H9 (cell line): Measurements from ENCODE around the gene WT1. TPM values are rescaled to one million over a fixed set of nuclear protein-coding genes. Genes with fewer than 3 reads are reported as not detected.

Source experiments
- DNase-seq: peaks from one replicate; pipeline ENCODE4 v3.0.0-alpha.2; 2017
- H2AFZ ChIP-seq: one replicate; pipeline ENCODE4 v1.6.1; 2013; ENCODE audit warnings: mild to moderate bottlenecking, low read length, control low read depth, moderate library complexity
- H2AK5ac ChIP-seq: 2 replicates; pipeline ENCODE4 v1.6.1; 2013; ENCODE audit warnings: low read length, control low read depth, mixed read lengths; ENCODE audit not compliant: insufficient read length
- H2BK120ac ChIP-seq: one replicate; pipeline ENCODE4 v1.6.1; 2013; ENCODE audit warnings: low read depth, mild to moderate bottlenecking, low read length, control low read depth, inconsistent platforms; ENCODE audit not compliant: poor library complexity, severe bottlenecking
- H2BK12ac ChIP-seq: 2 replicates; pipeline ENCODE4 v1.6.1; 2013; ENCODE audit warnings: low read length, control low read depth, mixed read lengths, low read depth; ENCODE audit not compliant: insufficient read length
- H2BK15ac ChIP-seq: 2 replicates; pipeline ENCODE4 v1.6.1; 2013; ENCODE audit warnings: low read depth, low read length, control low read depth
- H2BK20ac ChIP-seq: one replicate; pipeline ENCODE4 v1.6.1; 2013; ENCODE audit warnings: low read depth, mild to moderate bottlenecking, low read length, control low read depth, inconsistent platforms; ENCODE audit not compliant: poor library complexity, severe bottlenecking
- H2BK5ac ChIP-seq: 2 replicates; pipeline ENCODE4 v1.6.1; 2013; ENCODE audit warnings: low read length, control low read depth, mixed read lengths; ENCODE audit not compliant: insufficient read length
- H3K14ac ChIP-seq: 2 replicates; pipeline ENCODE4 v1.6.1; 2013; ENCODE audit warnings: low read length, control low read depth; ENCODE audit not compliant: insufficient read depth
- H3K18ac ChIP-seq: 2 replicates; pipeline ENCODE4 v1.6.1; 2013; ENCODE audit warnings: low read depth, mild to moderate bottlenecking, mixed read lengths, low read length, control low read depth; ENCODE audit not compliant: insufficient read length
- H3K23ac ChIP-seq: 2 replicates; pipeline ENCODE4 v1.6.1; 2013; ENCODE audit warnings: low read length, control low read depth, mixed read lengths, low read depth; ENCODE audit not compliant: insufficient read length
- H3K23me2 ChIP-seq: 2 replicates; pipeline ENCODE4 v1.6.1; 2013; ENCODE audit warnings: low read depth, mild to moderate bottlenecking, mixed read lengths, low read length, control low read depth; ENCODE audit not compliant: insufficient read length, poor library complexity, severe bottlenecking
- H3K27ac ChIP-seq: 2 replicates; pipeline ENCODE4 v1.5.1; 2013; ENCODE audit warnings: low read length, control low read depth, mixed read lengths, low read depth; ENCODE audit not compliant: insufficient read length
- H3K27me3 ChIP-seq: 2 replicates; pipeline ENCODE4 v1.6.1; 2013; ENCODE audit warnings: low read length, control low read depth, inconsistent platforms; ENCODE audit not compliant: insufficient read depth
- H3K4ac ChIP-seq: 2 replicates; pipeline ENCODE4 v1.6.1; 2013; ENCODE audit warnings: low read depth, mild to moderate bottlenecking, control low read depth, inconsistent platforms, low read length, moderate library complexity
- H3K4me1 ChIP-seq: 2 replicates; pipeline ENCODE4 v1.6.1; 2013; ENCODE audit warnings: low read length, control low read depth, inconsistent platforms; ENCODE audit not compliant: insufficient read depth
- H3K4me2 ChIP-seq: 2 replicates; pipeline ENCODE4 v1.6.1; 2013; ENCODE audit warnings: low read length, control low read depth, mixed read lengths; ENCODE audit not compliant: insufficient read length, insufficient read depth
- H3K56ac ChIP-seq: 2 replicates; pipeline ENCODE4 v1.6.1; 2013; ENCODE audit warnings: low read depth, mild to moderate bottlenecking, mixed read lengths, low read length, control low read depth; ENCODE audit not compliant: insufficient read length
- H3K79me1 ChIP-seq: 2 replicates; pipeline ENCODE4 v1.6.1; 2013; ENCODE audit warnings: low read depth, mild to moderate bottlenecking, moderate library complexity, low read length, control low read depth, inconsistent platforms; ENCODE audit not compliant: insufficient read depth, poor library complexity, severe bottlenecking
- H3K79me2 ChIP-seq: 2 replicates; pipeline ENCODE4 v1.6.1; 2013; ENCODE audit warnings: low read length, control low read depth, inconsistent platforms; ENCODE audit not compliant: insufficient read depth
- H3K9ac ChIP-seq: 2 replicates; pipeline ENCODE4 v1.6.1; 2013; ENCODE audit warnings: low read length, control low read depth, mixed read lengths; ENCODE audit not compliant: insufficient read length; ENCODE audit errors: extremely low read depth
- H3K9me3 ChIP-seq: one replicate; pipeline ENCODE4 v1.6.1; 2013; ENCODE audit warnings: low read depth, low read length, inconsistent platforms; ENCODE audit not compliant: control insufficient read depth
- H3T11ph ChIP-seq: one replicate; pipeline ENCODE4 v1.6.1; 2013; ENCODE audit warnings: mild to moderate bottlenecking, low read length, control low read depth, inconsistent platforms
- H4K20me1 ChIP-seq: one replicate; pipeline ENCODE4 v1.6.1; 2013; ENCODE audit not compliant: control insufficient read depth, insufficient read length, insufficient read depth
- H4K5ac ChIP-seq: 2 replicates; pipeline ENCODE4 v1.6.1; 2013; ENCODE audit warnings: low read depth, mild to moderate bottlenecking, mixed read lengths, low read length, control low read depth; ENCODE audit not compliant: insufficient read length
- H4K8ac ChIP-seq: replicated peaks from 2 replicates; pipeline ENCODE4 v1.6.1; 2013; ENCODE audit warnings: low read length, control low read depth, mixed read lengths, low read depth; ENCODE audit not compliant: insufficient read length
- H4K91ac ChIP-seq: 2 replicates; pipeline ENCODE4 v1.6.1; 2013; ENCODE audit warnings: low read depth, mild to moderate bottlenecking, moderate library complexity, mixed read lengths, low read length, control low read depth; ENCODE audit not compliant: insufficient read length
- H3K27ac Mint-ChIP-seq, 3 experiments: 2 replicates in 2 of 3; 3 replicates in 1 of 3; pipeline ENCODE4 v1.8.0; 2020 to 2021; ENCODE audit warnings: mixed read lengths in 3 of 3, mild to moderate bottlenecking in 1 of 3, moderate library complexity in 1 of 3
- H3K27me3 Mint-ChIP-seq: 2 replicates; pipeline ENCODE4 v1.8.0; 2021; ENCODE audit warnings: low read depth, mild to moderate bottlenecking, moderate library complexity, mixed read lengths
- H3K36me3 Mint-ChIP-seq, 3 experiments: 2 replicates in 2 of 3; 3 replicates in 1 of 3; pipeline ENCODE4 v1.8.0; 2020 to 2021; ENCODE audit warnings: low read depth in 3 of 3, mixed read lengths in 3 of 3; ENCODE audit not compliant: insufficient read depth in 1 of 3
- H3K4me1 Mint-ChIP-seq, 2 experiments: 2 replicates each; pipeline ENCODE4 v1.8.0; 2020; ENCODE audit warnings: mixed read lengths in 2 of 2
- H3K4me3 Mint-ChIP-seq, 2 experiments: 2 replicates in 1 of 2; 3 replicates in 1 of 2; pipeline ENCODE4 v1.8.0; 2020 to 2021; ENCODE audit warnings: mild to moderate bottlenecking in 2 of 2, mixed read lengths in 2 of 2, moderate library complexity in 1 of 2
- H3K9me3 Mint-ChIP-seq, 2 experiments: 2 replicates in 1 of 2; 3 replicates in 1 of 2; pipeline ENCODE4 v1.8.0; 2020; ENCODE audit warnings: mild to moderate bottlenecking in 2 of 2, mixed read lengths in 2 of 2, moderate library complexity in 1 of 2
- CTCF ChIP-seq: fragments of 200-600 bp; sonication (generic); conservative IDR thresholded peaks from 3 replicates; pipeline ENCODE4 v1.8.0; 2021; ENCODE audit warnings: antibody characterized with exemption, mild to moderate bottlenecking
- WGBS: extraction: QIAGEN DNeasy Blood & Tissue Kit; methylation state at CpG from one replicate; pipeline ENCODE4 v1.1.7; 2013; ENCODE audit warnings: missing lambda C conversion rate, low lambda C conversion rate, mixed read lengths; ENCODE audit not compliant: insufficient read length; ENCODE audit errors: extremely low coverage; 5-methylcytosine and 5-hydroxymethylcytosine counted together
- total RNA-seq: library from RNA; stranded (reverse); gene quantifications from 2 replicates; pipeline ENCODE4 v1.2.1, GENCODE V29; 2021

WT1 gene
- total RNA-seq, 1 experiment from 2014 or later, result 0.20 TPM

GRCh38 chr11:32444186-32444585, 8.8 kb upstream of the WT1 start:
- no peak overlapping the region for H3K4me2 ChIP-seq
- no peak overlapping the region for H3K14ac ChIP-seq
- H3K4ac ChIP-seq, result no peak overlapping the region
- no peak overlapping the region for H2AK5ac ChIP-seq
- Mint-ChIP-seq H3K36me3 (no peaks in the 10 kb centered on the region), H3K4me1 (peaks cover 6 to 11% of the 10 kb centered on the region in 2 experiments), H3K27ac (no peak overlapping the region), H3K27me3 (peaks cover 73% of the 10 kb centered on the region), H3K9me3 (peaks cover 0 to 8% of the 10 kb centered on the region in 2 experiments; a peak in 2 of 5 replicates), H3K4me3 (no peak overlapping the region)
- H3K79me2 ChIP-seq, result no peaks in the 10 kb centered on the region
- H2BK5ac ChIP-seq, result no peak overlapping the region
- H4K91ac ChIP-seq, result no peak overlapping the region
- H2BK20ac ChIP-seq, result no peak overlapping the region
- H3K27ac ChIP-seq, result no peak overlapping the region
- no peak overlapping the region for H2BK12ac ChIP-seq
- no peaks in the 10 kb centered on the region for H3K4me1 ChIP-seq
- H3K9me3 ChIP-seq, result no peaks in the 10 kb centered on the region
- no peak overlapping the region for H3T11ph ChIP-seq
- no peaks in the 10 kb centered on the region for H3K79me1 ChIP-seq
- no peak overlapping the region for H3K18ac ChIP-seq
- no peaks in the 10 kb centered on the region for H3K23me2 ChIP-seq
- no peak overlapping the region for H4K8ac ChIP-seq
- no peak overlapping the region for H4K5ac ChIP-seq
- no peak overlapping the region for H2BK15ac ChIP-seq
- no CpG with 5 or more reads among the region's 4 CpGs for WGBS
- peaks cover 36% of the 10 kb centered on the region for H3K27me3 ChIP-seq
- no peak overlapping the region for H3K9ac ChIP-seq
- no peak for DNase-seq
- no peaks in the 10 kb centered on the region for H4K20me1 ChIP-seq
- TF ChIP-seq CTCF, result no peak
- H3K56ac ChIP-seq, result no peak overlapping the region
- no peak overlapping the region for H2BK120ac ChIP-seq
- no peak overlapping the region for H2AFZ ChIP-seq
- H3K23ac ChIP-seq, result no peak overlapping the region
